Esophagus muscularis mucosa (tissue), 4 donors: Measurements from ENCODE around the gene CEACAM21.

Source experiments
- CTCF ChIP-seq, 3 experiments: fragments of 200-600 bp in 2 of 3; fragments of 450-650 bp in 1 of 3; sonication (generic) in 2 of 3; IDR thresholded peaks; one replicate each; pipeline ENCODE4 v1.5.1; 2017 to 2019; ENCODE audit warnings: antibody characterized with exemption in 3 of 3, mild to moderate bottlenecking in 2 of 3, moderate library complexity in 1 of 3
- EP300 ChIP-seq: sonication (generic); formaldehyde crosslinking; IDR thresholded peaks from one replicate; pipeline ENCODE4 v1.6.1; 2017; ENCODE audit warnings: antibody characterized with exemption
- POLR2A ChIP-seq: fragments of 450-650 bp; IDR thresholded peaks from one replicate; pipeline ENCODE4 v1.6.1; 2017; ENCODE audit warnings: antibody characterized with exemption, moderate library complexity, mild to moderate bottlenecking, low read depth
- POLR2AphosphoS5 ChIP-seq, 2 donors: sonication (generic); formaldehyde crosslinking; IDR thresholded peaks; one replicate each; pipeline ENCODE4 v1.6.1; 2017; ENCODE audit warnings: antibody characterized with exemption in 2 of 2

DNA sequence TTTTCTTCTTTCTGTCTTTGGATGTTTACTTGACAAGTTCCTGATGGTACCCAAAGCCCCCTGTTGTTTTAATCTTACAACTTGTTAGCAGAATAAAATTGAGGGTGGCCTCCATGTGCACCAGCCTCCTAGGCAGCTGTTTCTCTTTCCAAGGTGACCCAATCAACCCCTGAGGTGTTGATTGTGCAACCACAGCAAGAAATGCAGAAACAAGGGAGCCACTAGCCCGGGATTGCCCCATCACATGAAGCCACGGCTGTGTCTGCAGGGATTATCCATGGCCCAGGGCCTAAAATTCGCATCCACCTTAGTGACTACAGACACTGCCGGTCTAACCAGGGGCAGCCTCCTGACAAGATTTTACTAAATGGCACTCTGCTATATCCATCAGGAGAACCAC lies 36.5 kb downstream of the CEACAM21 start:
- TF ChIP-seq CTCF (IDR thresholded peaks at IDR 0.05) (no peak), POLR2A (no peak), EP300 (no peak), POLR2AphosphoS5 (IDR thresholded peaks at IDR 0.05) (no peak)
